SK-N-SH treated with all-trans-retinoic acid at 6 μM for 48 hours (cell line): ENCODE data around the gene ATRNL1.

Experiments used
- ATAC-seq: fragments of 200-7000 bp; cut with Tn5 transposase; 3 replicates; pipeline ENCODE4 v1.9.1; 2020; ENCODE audit warnings: mild to moderate bottlenecking, moderate library complexity
- ARNTL ChIP-seq: fragments of 450-650 bp; formaldehyde crosslinking; IDR thresholded peaks from 2 replicates; pipeline ENCODE4 v1.5.0; 2020; ENCODE audit warnings: low read depth, mild to moderate bottlenecking, moderate library complexity, borderline replicate concordance
- CSDC2 ChIP-seq: fragments of 250-450 bp; sonication (Bioruptor Pico); IDR thresholded peaks from 2 replicates; pipeline ENCODE4 v1.5.0; 2020; ENCODE audit warnings: mild to moderate bottlenecking, moderate library complexity
- ESRRG ChIP-seq: fragments of 250-450 bp; sonication (Bioruptor Pico); IDR thresholded peaks from 2 replicates; pipeline ENCODE4 v1.6.1; 2021; ENCODE audit warnings: mild to moderate bottlenecking
- GLIS3 ChIP-seq: fragments of 250-450 bp; sonication (Bioruptor Pico); IDR thresholded peaks from 2 replicates; pipeline ENCODE4 v1.5.0; 2020; ENCODE audit warnings: mild to moderate bottlenecking, moderate library complexity
- ISL1 ChIP-seq: fragments of 250-450 bp; sonication (Bioruptor Pico); IDR thresholded peaks from 2 replicates; pipeline ENCODE4 v2.1.2; 2022; ENCODE audit warnings: mild to moderate bottlenecking, moderate library complexity
- OSR1 ChIP-seq: fragments of 250-450 bp; sonication (Bioruptor Pico); IDR thresholded peaks from 2 replicates; pipeline ENCODE4 v1.8.0; 2022; ENCODE audit warnings: moderate library complexity, mild to moderate bottlenecking, inconsistent platforms
- PPARA ChIP-seq: fragments of 250-450 bp; sonication (Bioruptor Pico); IDR thresholded peaks from 2 replicates; pipeline ENCODE4 v1.5.0; 2020; ENCODE audit warnings: mild to moderate bottlenecking, borderline replicate concordance
- RARB ChIP-seq: fragments of 250-450 bp; sonication (Bioruptor Pico); IDR thresholded peaks from 2 replicates; pipeline ENCODE4 v1.8.0; 2021; ENCODE audit warnings: mild to moderate bottlenecking, moderate library complexity
- SNAI2 ChIP-seq: fragments of 250-450 bp; sonication (Bioruptor Pico); IDR thresholded peaks from 2 replicates; pipeline ENCODE4 v1.5.0; 2020; ENCODE audit warnings: mild to moderate bottlenecking, moderate library complexity
- TCF4 ChIP-seq: fragments of 250-450 bp; sonication (Bioruptor Pico); IDR thresholded peaks from 2 replicates; pipeline ENCODE4 v1.8.0; 2021; ENCODE audit warnings: mild to moderate bottlenecking, moderate library complexity, borderline replicate concordance
- TOX ChIP-seq: fragments of 250-450 bp; sonication (Bioruptor Pico); IDR thresholded peaks from 2 replicates; pipeline ENCODE4 v1.8.0; 2021; ENCODE audit warnings: mild to moderate bottlenecking, moderate library complexity, borderline replicate concordance
- ZC3H10 ChIP-seq: fragments of 250-450 bp; sonication (Bioruptor Pico); IDR thresholded peaks from 2 replicates; pipeline ENCODE4 v1.5.1; 2021; ENCODE audit warnings: mild to moderate bottlenecking, moderate library complexity
- ZFP3 ChIP-seq: fragments of 250-450 bp; sonication (Bioruptor Pico); IDR thresholded peaks from 2 replicates; pipeline ENCODE4 v1.5.0; 2020; ENCODE audit warnings: mild to moderate bottlenecking, moderate library complexity
- ZFP30 ChIP-seq: fragments of 450-650 bp; formaldehyde crosslinking; IDR thresholded peaks from 2 replicates; pipeline ENCODE4 v1.5.0; 2022; ENCODE audit warnings: mild to moderate bottlenecking, moderate library complexity
- ZNF565 ChIP-seq: fragments of 450-650 bp; formaldehyde crosslinking; conservative IDR thresholded peaks from 2 replicates; pipeline ENCODE4 v1.5.0; 2020; ENCODE audit warnings: low read depth, mild to moderate bottlenecking, moderate library complexity
- ZNF70 ChIP-seq: fragments of 450-650 bp; formaldehyde crosslinking; IDR thresholded peaks from 2 replicates; pipeline ENCODE4 v1.5.0; 2020; ENCODE audit warnings: mild to moderate bottlenecking, moderate library complexity
- ZNF8 ChIP-seq: fragments of 450-650 bp; formaldehyde crosslinking; IDR thresholded peaks from 2 replicates; pipeline ENCODE4 v1.5.0; 2020; ENCODE audit warnings: mild to moderate bottlenecking, moderate library complexity
- TF ChIP-seq, protein P1 (sequence below): fragments of 250-450 bp; sonication (Bioruptor Pico); IDR thresholded peaks from 2 replicates; pipeline ENCODE4 v1.5.0; 2020; ENCODE audit warnings: mild to moderate bottlenecking, moderate library complexity
- TF ChIP-seq, protein P2 (sequence below): fragments of 250-450 bp; sonication (Bioruptor Pico); IDR thresholded peaks from 2 replicates; pipeline ENCODE4 v1.5.1; 2021; ENCODE audit warnings: mild to moderate bottlenecking, moderate library complexity
- TF ChIP-seq, protein P3 (sequence below): fragments of 250-450 bp; sonication (Bioruptor Pico); IDR thresholded peaks from 2 replicates; pipeline ENCODE4 v1.8.0; 2020; ENCODE audit warnings: mild to moderate bottlenecking, moderate library complexity, borderline replicate concordance
- TF ChIP-seq, protein P4 (sequence below): fragments of 250-450 bp; sonication (Bioruptor Pico); IDR thresholded peaks from 2 replicates; pipeline ENCODE4 v1.8.0; 2021; ENCODE audit warnings: low read depth, mild to moderate bottlenecking, moderate library complexity, borderline replicate concordance

ATRNL1 gene

DNA sequence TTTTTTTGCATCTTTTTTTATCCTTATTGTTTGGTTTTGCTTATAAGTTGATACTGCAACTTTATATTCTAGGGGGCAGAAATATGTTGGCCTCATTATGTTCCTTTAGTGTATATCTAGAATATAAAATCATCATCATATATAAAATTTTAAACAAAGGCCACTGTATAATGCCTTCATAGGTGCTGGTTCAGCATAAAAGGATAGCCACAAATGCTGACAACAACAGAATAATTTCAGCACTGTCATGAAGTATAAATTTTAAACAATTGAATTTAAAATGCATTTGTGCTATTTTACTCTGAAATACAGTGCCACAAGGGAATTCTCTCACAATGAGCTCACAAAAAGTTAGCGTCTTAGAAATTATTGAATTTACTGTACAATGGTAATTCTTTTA lies 285.9 kb downstream of the ATRNL1 start:
- no peak for ATAC-seq
- TF ChIP-seq ARNTL (CRISPR knock-in tag) (no peak), CSDC2 (no peak), ZNF70 (CRISPR knock-in tag) (no peak), ZFP3 (no peak), PPARA (CRISPR knock-in tag) (no peak), ESRRG (CRISPR knock-in tag) (no peak), ZFP30 (no peak), TCF4 (CRISPR knock-in tag) (no peak), ZNF8 (CRISPR knock-in tag) (no peak), ISL1 (CRISPR knock-in tag) (no peak), GLIS3 (no peak), TOX (CRISPR knock-in tag) (no peak), ZNF565 (no peak), SNAI2 (CRISPR knock-in tag) (no peak)
- TF ChIP-seq, protein P1, sequence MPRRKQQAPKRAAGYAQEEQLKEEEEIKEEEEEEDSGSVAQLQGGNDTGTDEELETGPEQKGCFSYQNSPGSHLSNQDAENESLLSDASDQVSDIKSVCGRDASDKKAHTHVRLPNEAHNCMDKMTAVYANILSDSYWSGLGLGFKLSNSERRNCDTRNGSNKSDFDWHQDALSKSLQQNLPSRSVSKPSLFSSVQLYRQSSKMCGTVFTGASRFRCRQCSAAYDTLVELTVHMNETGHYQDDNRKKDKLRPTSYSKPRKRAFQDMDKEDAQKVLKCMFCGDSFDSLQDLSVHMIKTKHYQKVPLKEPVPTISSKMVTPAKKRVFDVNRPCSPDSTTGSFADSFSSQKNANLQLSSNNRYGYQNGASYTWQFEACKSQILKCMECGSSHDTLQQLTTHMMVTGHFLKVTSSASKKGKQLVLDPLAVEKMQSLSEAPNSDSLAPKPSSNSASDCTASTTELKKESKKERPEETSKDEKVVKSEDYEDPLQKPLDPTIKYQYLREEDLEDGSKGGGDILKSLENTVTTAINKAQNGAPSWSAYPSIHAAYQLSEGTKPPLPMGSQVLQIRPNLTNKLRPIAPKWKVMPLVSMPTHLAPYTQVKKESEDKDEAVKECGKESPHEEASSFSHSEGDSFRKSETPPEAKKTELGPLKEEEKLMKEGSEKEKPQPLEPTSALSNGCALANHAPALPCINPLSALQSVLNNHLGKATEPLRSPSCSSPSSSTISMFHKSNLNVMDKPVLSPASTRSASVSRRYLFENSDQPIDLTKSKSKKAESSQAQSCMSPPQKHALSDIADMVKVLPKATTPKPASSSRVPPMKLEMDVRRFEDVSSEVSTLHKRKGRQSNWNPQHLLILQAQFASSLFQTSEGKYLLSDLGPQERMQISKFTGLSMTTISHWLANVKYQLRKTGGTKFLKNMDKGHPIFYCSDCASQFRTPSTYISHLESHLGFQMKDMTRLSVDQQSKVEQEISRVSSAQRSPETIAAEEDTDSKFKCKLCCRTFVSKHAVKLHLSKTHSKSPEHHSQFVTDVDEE (CRISPR knock-in tag), result no peak
- TF ChIP-seq, protein P2, sequence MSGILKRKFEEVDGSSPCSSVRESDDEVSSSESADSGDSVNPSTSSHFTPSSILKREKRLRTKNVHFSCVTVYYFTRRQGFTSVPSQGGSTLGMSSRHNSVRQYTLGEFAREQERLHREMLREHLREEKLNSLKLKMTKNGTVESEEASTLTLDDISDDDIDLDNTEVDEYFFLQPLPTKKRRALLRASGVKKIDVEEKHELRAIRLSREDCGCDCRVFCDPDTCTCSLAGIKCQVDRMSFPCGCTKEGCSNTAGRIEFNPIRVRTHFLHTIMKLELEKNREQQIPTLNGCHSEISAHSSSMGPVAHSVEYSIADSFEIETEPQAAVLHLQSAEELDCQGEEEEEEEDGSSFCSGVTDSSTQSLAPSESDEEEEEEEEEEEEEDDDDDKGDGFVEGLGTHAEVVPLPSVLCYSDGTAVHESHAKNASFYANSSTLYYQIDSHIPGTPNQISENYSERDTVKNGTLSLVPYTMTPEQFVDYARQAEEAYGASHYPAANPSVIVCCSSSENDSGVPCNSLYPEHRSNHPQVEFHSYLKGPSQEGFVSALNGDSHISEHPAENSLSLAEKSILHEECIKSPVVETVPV (CRISPR knock-in tag), result no peak
- TF ChIP-seq, protein P3, sequence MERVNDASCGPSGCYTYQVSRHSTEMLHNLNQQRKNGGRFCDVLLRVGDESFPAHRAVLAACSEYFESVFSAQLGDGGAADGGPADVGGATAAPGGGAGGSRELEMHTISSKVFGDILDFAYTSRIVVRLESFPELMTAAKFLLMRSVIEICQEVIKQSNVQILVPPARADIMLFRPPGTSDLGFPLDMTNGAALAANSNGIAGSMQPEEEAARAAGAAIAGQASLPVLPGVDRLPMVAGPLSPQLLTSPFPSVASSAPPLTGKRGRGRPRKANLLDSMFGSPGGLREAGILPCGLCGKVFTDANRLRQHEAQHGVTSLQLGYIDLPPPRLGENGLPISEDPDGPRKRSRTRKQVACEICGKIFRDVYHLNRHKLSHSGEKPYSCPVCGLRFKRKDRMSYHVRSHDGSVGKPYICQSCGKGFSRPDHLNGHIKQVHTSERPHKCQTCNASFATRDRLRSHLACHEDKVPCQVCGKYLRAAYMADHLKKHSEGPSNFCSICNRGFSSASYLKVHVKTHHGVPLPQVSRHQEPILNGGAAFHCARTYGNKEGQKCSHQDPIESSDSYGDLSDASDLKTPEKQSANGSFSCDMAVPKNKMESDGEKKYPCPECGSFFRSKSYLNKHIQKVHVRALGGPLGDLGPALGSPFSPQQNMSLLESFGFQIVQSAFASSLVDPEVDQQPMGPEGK (CRISPR knock-in tag), result no peak
- TF ChIP-seq, all 23 proteins: peak for 0

DNA sequence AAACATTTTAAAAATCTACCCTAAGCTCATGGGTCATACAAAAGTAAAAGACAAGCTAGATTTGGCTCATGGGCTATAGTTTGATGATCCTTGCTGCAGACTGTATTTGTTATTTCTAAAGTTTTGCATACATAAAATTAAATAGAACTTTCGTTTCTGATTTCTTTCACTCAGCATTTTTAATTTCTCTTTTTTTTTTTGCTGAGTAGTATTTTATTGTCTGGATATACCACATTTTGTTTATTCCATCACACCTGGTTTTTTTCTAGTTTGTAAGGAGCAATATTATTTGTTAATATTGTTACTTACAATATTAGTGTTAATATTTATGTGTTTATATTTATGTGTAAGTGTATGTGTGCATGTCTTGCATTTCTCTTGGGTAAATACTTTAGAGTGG lies 291.5 kb downstream of the ATRNL1 start:
- TF ChIP-seq RARB (CRISPR knock-in tag) (no peak), ZC3H10 (CRISPR knock-in tag) (no peak), ARNTL (CRISPR knock-in tag) (no peak)
- TF ChIP-seq, all 23 proteins: peak for 0
- ATAC-seq, result no peak

DNA sequence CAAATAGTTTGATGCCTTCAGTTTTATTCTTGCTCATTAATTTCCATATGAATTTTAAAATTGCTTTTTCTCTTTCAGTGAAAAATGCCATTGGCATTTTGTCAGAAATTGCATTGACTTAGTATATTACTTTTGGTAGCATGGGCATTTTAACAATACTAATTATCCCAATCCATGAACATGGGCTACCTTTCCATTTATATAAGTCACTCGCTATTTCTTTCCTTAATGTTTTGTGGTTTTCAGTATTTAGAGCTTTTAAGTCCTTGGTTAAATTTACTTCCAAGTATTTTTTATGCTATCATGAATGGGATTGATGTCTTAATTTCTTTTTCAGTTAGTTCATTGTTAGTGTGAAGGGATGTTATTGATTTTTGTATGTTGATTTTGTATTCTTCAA lies 297.4 kb downstream of the ATRNL1 start:
- TF ChIP-seq PPARA (CRISPR knock-in tag) (no peak), RARB (CRISPR knock-in tag) (no peak), OSR1 (no peak), ZFP3 (no peak), ZNF8 (CRISPR knock-in tag) (no peak), GLIS3 (no peak), TCF4 (CRISPR knock-in tag) (no peak)
- TF ChIP-seq, protein P1 (CRISPR knock-in tag), result no peak
- TF ChIP-seq, protein P4, sequence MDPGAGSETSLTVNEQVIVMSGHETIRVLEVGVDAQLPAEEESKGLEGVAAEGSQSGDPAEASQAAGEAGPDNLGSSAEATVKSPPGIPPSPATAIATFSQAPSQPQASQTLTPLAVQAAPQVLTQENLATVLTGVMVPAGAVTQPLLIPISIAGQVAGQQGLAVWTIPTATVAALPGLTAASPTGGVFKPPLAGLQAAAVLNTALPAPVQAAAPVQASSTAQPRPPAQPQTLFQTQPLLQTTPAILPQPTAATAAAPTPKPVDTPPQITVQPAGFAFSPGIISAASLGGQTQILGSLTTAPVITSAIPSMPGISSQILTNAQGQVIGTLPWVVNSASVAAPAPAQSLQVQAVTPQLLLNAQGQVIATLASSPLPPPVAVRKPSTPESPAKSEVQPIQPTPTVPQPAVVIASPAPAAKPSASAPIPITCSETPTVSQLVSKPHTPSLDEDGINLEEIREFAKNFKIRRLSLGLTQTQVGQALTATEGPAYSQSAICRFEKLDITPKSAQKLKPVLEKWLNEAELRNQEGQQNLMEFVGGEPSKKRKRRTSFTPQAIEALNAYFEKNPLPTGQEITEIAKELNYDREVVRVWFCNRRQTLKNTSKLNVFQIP, result no peak
- TF ChIP-seq, protein P2 (CRISPR knock-in tag), result no peak
- TF ChIP-seq, protein P3 (CRISPR knock-in tag), result no peak
- ATAC-seq, result no peak
